ENCODE measurements around the gene GHRH. TPM values are rescaled to one million over a fixed set of nuclear protein-coding genes. Genes with fewer than 3 reads are reported as not detected.
A peak's percentile ranks its signal among the peaks of the same experiment; 100 is the strongest.

GHRH gene
- total RNA-seq, 1 experiment from 2014 or later: not detected

DNA sequence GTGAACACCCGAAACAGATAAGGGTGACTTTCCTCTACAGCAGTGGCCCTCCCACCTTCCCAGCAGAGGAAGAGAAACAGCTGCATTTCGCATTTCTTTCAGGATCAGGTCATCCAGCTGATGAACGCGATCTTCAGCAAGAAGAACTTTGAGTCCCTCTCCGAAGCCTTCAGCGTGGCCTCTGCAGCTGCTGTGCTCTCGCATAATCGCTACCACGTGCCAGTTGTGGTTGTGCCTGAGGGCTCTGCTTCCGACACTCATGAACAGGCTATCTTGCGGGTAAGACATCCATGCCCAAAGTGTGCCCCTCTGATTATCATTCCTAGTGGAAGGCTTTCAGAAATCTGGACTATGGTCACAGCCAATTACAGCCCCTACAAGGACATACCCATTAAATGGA, 54.4 kb downstream of the GHRH start:
- DNase-seq (ENCODE audit: low read depth): no peak

DNA sequence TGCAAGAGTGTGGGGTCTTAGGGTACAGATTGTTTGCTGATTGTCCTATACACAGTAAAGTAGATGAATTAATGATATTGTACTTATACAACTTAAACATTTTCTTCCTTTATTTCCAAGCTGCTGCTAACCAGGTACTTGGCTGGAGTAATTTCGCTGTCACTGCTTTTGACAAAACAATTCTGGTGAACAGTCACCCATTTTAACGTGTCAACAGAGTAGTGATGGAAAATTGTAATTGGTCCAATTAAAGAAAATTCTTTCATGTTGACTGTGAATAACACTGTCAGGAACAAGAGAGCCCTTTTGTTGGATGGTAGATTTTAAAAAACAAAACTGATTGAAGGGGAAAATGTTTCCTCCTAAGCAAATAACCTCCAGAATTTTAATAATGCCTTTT, 55.8 kb downstream of the GHRH start:
- no peak for DNase-seq (ENCODE audit: low read depth)

DNA sequence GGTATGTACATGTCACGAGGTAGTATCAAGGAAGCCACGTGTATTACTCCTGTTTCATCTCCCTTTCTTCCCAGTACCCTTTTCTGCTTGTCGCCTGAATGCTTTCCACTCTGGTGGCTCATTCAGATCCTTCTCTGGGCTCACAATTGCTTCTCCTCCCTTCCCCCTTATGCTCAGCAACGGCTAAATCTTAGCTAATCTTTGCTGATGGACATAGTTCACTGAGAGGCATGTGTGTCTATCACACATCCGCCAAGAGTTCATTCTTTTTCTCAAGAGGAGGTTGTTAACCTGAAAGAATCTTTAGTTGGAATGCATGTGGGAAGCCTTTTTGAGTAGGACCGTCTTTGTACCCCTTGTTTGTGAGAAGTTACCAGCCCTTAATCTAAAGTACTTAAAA, 56.5 kb downstream of the GHRH start:
- no peak for DNase-seq (ENCODE audit: low read depth)

DNA sequence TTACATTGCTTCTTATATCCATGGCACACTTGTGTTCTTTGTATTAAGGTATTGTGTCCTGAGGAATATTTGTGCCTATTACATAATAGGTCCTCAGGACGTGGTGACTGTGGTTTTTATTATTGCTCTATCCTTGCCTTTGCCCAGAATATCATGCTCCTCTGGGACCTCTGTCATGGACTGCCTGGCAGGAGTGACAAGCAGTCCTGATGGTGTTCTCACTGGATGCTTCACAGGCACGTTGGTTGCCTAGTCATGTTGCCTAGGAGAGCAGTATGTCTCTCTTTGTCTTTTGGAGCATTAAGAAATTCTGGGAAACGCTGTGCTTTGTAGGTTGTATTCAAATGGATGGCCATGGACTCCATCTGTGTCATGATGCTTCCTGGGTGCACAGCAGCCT, 57.6 kb downstream of the GHRH start:
- no peak for DNase-seq (ENCODE audit: low read depth)

DNA sequence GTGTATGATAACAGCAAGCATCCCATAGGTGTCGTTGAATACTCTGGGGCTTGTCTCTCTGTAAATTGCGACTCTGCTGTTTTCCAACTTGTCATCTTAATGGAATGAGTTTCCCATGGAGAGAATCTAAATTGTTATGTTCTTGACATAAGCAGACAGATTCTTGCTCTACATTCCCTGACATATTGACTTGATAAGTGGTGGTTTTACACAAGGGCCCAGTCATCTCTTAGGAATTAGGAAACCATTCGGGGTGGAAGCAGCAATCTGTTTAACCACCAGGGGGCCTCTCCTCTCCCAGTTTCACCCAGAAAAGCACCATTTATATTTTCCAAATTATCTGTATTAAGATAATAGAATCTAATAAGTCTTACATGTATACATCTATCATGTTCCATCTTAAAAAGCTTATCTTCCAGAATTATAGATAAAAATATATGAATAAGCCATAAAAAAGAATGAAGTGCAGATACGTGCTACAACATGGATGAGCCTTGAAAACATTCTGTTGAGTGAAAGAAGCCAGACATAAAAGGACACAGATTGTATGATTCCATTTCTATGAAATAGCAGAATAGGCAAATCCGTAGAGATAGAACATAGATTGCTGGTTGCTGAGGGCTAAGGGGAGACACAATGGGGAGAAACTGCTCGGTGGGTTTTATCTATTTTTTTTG, 59.2 kb downstream of the GHRH start:
- DNase-seq (ENCODE audit: low read depth): peak; percentile 92

DNA sequence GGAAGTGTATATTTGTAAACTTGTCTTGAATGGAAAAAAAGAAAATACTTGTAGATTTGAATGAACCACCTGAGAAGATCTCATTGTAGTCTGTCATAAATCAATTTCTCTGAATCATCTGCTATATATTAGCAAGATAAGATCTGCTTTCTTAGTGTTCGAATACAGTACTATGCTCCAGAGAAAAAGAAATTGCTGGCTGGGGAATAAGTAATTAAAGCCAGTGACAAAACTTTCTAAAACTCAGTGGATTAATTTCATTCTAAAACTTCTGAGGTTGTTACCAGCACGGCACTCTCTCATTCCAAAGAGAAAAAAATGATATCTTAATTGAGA, 59.8 kb downstream of the GHRH start:
- DNase-seq (ENCODE audit: low read depth): no peak

Other genes starting within 250 kb of the GHRH start
- 14.4 and 24.1 TPM in 2 replicates for gene RBL1, start 165.8 kb downstream of the GHRH start, total RNA-seq (2014; rRNA removed; shearing (Covaris generic))
- gene RPN2, start 82.5 kb downstream of the GHRH start, total RNA-seq (2014; rRNA removed; shearing (Covaris generic)): 206 and 231 TPM in 2 replicates
- 1.5 and 3.3 TPM in 2 replicates for gene MROH8, start 82.3 kb downstream of the GHRH start, total RNA-seq (2014; rRNA removed; shearing (Covaris generic))
- 18.9 and 20.5 TPM in 2 replicates for gene MANBAL, start 27.8 kb upstream of the GHRH start, total RNA-seq (2014; rRNA removed; shearing (Covaris generic))
- 10.5 and 13.9 TPM in 2 replicates for gene SRC, start 84.3 kb upstream of the GHRH start, total RNA-seq (2014; rRNA removed; shearing (Covaris generic))